ENCODE measurements around the gene GNAQ.

GNAQ gene

DNA sequence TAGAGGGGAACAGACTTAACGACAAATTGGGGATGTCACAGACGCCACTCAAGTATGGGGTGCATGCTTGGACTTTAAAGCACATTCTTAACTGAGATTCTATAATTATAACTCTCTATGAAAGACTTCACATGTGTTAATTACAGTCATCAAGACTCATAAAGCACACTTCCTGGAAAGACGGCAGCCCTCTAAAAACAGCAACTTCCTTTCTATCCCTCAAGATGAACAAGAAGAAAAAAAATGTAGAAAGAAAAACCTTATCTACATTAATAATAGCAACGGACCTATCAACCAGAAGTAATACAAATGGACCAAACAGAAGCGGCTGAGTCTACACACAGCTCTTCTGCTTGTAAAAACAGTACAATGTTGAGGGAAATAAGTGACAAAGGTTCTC, 21.2 kb downstream of the GNAQ start:
- Histone ChIP-seq H3K9ac (ENCODE audit: low read length) (no peak overlapping the region), H3K27me3 (ENCODE audit: control insufficient read depth, insufficient read depth, low read length) (no peaks in the 10 kb centered on the region), H3K4me3 (ENCODE audit: low read length) (no peak overlapping the region), H3K36me3 (ENCODE audit: control insufficient read depth, insufficient read depth, low read length) (no peaks in the 10 kb centered on the region), H3K4me1 (ENCODE audit: control insufficient read depth, insufficient read depth, low read length) (peaks cover 19% of the 10 kb centered on the region), H3K27ac (ENCODE audit: low read depth, low read length) (no peak overlapping the region)

DNA sequence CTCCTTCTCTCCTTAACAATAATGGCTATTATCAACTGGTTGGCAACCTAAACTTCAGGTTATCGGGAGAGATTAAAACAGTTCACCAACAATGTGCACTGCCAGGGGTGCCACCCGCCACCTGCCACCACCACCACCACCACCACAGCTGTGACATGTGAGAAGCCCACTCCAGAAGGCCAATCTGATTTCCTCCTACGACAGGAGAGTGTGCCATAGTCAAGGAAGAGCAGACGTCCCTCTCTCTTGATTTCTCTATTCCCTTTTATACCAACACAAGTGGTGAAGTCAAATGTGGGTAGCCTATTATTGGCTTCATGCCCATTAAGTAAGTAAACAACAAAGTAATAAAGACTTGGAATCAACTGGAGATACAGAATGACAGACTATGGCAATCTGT, 22.4 kb downstream of the GNAQ start:
- no peak overlapping the region for H3K27ac ChIP-seq (ENCODE audit: low read depth, low read length)
- H3K27me3 ChIP-seq (ENCODE audit: control insufficient read depth, insufficient read depth, low read length) = no peaks in the 10 kb centered on the region
- H3K36me3 ChIP-seq (ENCODE audit: control insufficient read depth, insufficient read depth, low read length) = no peaks in the 10 kb centered on the region
- H3K9ac ChIP-seq (ENCODE audit: low read length) = no peak overlapping the region
- peaks cover 19% of the 10 kb centered on the region for H3K4me1 ChIP-seq (ENCODE audit: control insufficient read depth, insufficient read depth, low read length)
- no peak overlapping the region for H3K4me3 ChIP-seq (ENCODE audit: low read length)

DNA sequence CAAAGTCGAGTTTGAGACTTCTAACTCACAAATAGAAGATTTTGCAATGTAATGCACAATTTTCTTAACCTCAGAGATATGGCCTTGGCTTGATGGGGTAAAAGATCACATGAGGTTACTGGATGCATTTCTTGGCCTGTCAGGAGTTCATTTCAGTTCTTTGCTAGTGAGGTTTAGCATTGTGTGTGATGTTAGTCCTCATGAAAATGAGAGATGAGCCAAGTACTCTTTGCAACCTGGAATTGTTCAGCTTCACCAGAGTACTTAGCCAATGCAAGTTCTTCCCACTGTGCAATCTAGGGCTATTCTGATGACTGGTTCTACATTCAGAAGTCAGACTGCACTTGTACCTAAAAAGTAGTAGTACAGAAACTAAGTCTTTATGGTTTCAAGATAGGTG, 24.9 kb downstream of the GNAQ start:
- no peak overlapping the region for H3K27ac ChIP-seq (ENCODE audit: low read depth, low read length)
- H3K4me1 ChIP-seq (ENCODE audit: control insufficient read depth, insufficient read depth, low read length) = peaks cover 19% of the 10 kb centered on the region
- H3K36me3 ChIP-seq (ENCODE audit: control insufficient read depth, insufficient read depth, low read length) = no peaks in the 10 kb centered on the region
- H3K9ac ChIP-seq (ENCODE audit: low read length) = no peak overlapping the region
- no peaks in the 10 kb centered on the region for H3K27me3 ChIP-seq (ENCODE audit: control insufficient read depth, insufficient read depth, low read length)
- no peak overlapping the region for H3K4me3 ChIP-seq (ENCODE audit: low read length)

DNA sequence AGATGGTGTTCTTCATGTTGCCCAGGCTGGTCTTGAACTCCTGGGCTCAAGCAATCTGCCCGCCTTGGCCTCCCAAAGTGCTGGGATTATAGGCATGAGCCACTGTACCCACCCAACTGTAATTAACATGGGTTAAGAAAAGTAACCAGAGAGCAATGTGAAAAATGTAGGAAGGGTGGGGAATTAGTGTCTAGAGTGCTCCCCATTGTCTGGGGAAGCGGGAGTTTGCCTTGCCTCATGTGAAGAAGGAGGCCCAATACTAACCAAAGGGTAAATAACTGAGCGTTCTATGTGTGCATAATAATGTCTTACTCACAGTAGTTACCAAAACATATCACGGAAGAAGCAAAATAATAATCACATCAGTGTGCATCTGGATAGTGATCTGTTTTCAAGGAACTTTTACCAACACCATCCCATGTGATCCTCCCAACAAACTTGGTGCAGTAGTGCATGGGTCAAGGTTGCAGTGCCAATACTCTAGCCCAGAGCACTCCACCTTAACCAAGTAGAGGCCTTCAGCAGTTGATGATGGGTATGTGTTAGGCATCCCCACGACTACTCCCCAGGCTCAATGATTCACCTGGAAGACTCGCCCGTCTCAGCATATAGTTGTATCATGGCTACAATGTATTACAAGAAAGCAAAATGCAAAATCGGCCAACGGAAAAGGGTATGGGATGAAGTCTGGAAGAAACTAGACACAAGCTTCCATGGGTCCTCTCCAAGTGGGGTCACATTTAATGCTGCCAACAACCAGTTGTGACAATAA, 26.2 kb downstream of the GNAQ start:
- Histone ChIP-seq H3K27me3 (ENCODE audit: control insufficient read depth, insufficient read depth, low read length) (no peaks in the 10 kb centered on the region), H3K27ac (ENCODE audit: low read depth, low read length) (no peak overlapping the region), H3K4me1 (ENCODE audit: control insufficient read depth, insufficient read depth, low read length) (peaks cover 18% of the 10 kb centered on the region)

DNA sequence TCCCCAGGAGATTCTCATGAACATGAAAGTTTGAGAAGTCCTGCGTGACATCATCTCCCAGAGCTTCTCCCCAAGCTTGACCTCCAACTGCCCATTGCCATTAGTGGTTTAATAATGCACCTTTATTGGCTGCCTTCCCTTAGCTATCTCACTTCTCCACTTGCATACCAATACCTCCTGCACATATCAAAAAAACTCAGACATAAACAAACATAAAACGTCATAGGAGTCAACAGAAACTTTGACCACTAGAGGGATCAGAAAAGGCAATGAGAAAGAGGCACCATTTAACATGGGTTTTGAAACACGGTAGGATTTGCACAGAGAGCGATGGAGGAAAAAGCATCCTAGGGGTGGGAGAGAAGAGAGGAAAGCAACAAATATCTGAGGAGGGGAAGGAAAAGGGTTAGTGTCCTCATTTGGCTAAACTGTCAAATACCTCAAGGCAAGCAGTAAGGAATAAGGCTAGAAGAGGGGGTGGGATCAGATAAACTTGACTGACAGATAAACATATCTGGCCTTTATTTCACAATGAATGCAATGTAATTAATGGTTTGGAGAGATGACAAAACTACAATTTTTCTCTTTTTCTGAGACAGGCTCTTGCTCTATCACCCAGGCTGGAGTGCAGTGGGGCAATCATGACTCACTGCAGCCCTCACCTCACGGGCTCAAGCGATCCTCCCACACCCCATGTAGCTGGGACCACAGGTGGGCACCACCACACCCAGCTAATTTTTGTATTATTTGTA, 27.0 kb downstream of the GNAQ start:
- Histone ChIP-seq H3K9ac (ENCODE audit: low read length) (no peak overlapping the region), H3K27me3 (ENCODE audit: control insufficient read depth, insufficient read depth, low read length) (no peaks in the 10 kb centered on the region), H3K36me3 (ENCODE audit: control insufficient read depth, insufficient read depth, low read length) (no peaks in the 10 kb centered on the region), H3K4me1 (ENCODE audit: control insufficient read depth, insufficient read depth, low read length) (peaks cover 18% of the 10 kb centered on the region), H3K27ac (ENCODE audit: low read depth, low read length) (no peak overlapping the region), H3K4me3 (ENCODE audit: low read length) (no peak overlapping the region)

More for the DNA sequence above, 26.2 kb downstream of the GNAQ start:
- Histone ChIP-seq H3K9ac (ENCODE audit: low read length) (no peak overlapping the region), H3K36me3 (ENCODE audit: control insufficient read depth, insufficient read depth, low read length) (no peaks in the 10 kb centered on the region), H3K4me3 (ENCODE audit: low read length) (no peak overlapping the region)

DNA sequence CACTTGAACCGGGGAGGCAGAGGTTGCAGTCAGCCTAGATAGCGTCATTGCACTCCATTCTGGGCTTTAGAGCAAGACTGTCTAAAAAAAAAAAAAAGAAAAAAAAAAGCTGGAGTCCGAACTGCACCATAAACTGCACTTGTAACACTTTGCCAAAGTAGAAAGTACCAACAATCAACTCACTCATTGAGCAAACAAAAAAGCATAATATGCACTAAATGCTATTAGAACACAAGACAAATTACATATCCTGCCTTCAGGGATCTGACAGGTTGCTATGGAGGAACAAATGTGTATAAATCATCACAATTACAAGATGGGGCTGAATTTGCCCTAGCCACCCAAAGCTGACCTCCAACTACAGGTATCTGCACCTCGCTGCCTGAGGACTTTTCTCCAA, 27.9 kb downstream of the GNAQ start:
- H3K27ac ChIP-seq (ENCODE audit: low read depth, low read length) = no peak overlapping the region
- no peak overlapping the region for H3K9ac ChIP-seq (ENCODE audit: low read length)
- H3K4me1 ChIP-seq (ENCODE audit: control insufficient read depth, insufficient read depth, low read length) = peaks cover 17% of the 10 kb centered on the region

DNA sequence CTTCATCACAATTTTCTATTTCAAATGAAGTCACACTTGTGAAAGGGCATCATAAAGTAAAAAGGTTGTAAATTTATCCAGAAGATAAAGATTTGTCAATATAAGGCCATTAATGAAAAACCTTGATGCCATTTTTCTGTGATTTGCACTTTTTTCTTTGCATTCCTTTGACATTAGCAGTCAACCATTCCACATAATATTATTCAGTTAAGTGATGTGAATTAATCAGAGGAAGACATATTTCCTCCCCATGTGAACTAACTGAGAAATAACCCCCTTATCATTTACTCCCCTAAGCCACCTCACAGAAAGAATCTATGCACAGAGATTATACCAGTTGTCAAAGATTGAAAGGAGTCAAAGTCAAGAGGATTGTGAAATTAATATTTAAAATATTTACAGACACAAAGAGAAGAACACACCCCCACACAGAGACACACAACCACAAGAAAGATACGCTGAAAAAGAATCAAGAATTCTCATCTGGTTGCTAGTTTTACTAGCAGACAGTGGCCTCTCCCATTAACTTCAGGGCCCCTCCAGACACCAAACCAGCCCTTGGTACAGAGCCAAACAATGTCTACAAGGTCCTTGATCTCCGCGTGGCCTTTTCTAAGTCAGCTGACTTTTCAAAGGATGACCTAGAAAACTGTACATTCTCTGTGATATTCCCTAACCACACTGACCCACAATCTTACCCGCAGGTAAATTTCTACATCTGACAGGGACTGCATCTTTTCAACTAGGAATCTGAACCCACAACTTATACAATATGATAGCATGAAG, 29.5 kb downstream of the GNAQ start:
- Histone ChIP-seq H3K4me3 (ENCODE audit: low read length) (no peak overlapping the region), H3K27ac (ENCODE audit: low read depth, low read length) (no peak overlapping the region), H3K9ac (ENCODE audit: low read length) (no peak overlapping the region), H3K27me3 (ENCODE audit: control insufficient read depth, insufficient read depth, low read length) (no peaks in the 10 kb centered on the region), H3K36me3 (ENCODE audit: control insufficient read depth, insufficient read depth, low read length) (no peaks in the 10 kb centered on the region), H3K4me1 (ENCODE audit: control insufficient read depth, insufficient read depth, low read length) (peaks cover 12% of the 10 kb centered on the region)

More for the DNA sequence above, 27.9 kb downstream of the GNAQ start:
- Histone ChIP-seq H3K27me3 (ENCODE audit: control insufficient read depth, insufficient read depth, low read length) (no peaks in the 10 kb centered on the region), H3K4me3 (ENCODE audit: low read length) (no peak overlapping the region), H3K36me3 (ENCODE audit: control insufficient read depth, insufficient read depth, low read length) (no peaks in the 10 kb centered on the region)

DNA sequence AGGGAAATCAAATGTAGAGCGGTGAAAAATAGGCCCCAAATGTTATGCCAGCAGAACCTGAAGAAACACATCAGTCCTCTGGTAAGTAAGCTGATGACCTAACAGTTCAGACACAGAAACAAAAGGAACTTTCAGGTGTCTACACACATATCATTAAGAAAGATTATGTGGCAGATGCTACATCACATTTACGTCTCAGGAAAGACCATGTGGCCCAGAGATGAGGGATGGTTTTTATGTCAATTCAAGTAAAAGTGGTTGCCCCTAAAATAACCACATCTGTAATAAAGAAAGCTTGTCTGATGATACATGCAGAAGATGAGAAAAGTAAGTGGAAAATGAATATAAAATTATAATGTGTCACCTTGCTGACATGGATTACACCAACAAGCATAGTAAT, 31.4 kb downstream of the GNAQ start:
- Histone ChIP-seq H3K36me3 (ENCODE audit: control insufficient read depth, insufficient read depth, low read length) (no peaks in the 10 kb centered on the region), H3K4me1 (ENCODE audit: control insufficient read depth, insufficient read depth, low read length) (peaks cover 4% of the 10 kb centered on the region), H3K4me3 (ENCODE audit: low read length) (no peak overlapping the region), H3K9ac (ENCODE audit: low read length) (no peak overlapping the region), H3K27me3 (ENCODE audit: control insufficient read depth, insufficient read depth, low read length) (no peaks in the 10 kb centered on the region), H3K27ac (ENCODE audit: low read depth, low read length) (no peak overlapping the region)

DNA sequence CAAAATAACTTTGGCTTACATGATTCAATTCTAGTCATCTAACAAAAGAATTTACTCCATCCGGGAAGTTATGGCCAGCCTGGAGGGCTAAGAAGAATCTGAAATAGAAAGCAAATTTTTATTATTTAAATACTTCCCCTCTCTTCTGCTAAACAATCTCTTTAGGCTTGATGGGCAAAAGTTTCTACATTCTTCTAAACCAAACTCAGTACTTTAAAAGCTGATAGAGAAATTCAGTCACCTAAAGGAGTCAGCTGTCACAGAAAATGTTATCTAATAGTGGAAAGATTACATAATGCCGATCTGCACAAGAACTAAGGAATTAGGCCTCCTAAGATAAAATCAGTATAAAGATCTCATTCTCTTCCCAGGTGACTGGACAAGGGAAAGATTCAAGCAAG, 32.4 kb downstream of the GNAQ start:
- Histone ChIP-seq H3K27ac (ENCODE audit: low read depth, low read length) (peak overlapping the region; percentile 30), H3K9ac (ENCODE audit: low read length) (no peak overlapping the region), H3K27me3 (ENCODE audit: control insufficient read depth, insufficient read depth, low read length) (no peaks in the 10 kb centered on the region), H3K4me3 (ENCODE audit: low read length) (no peak overlapping the region), H3K4me1 (ENCODE audit: control insufficient read depth, insufficient read depth, low read length) (peaks cover 4% of the 10 kb centered on the region), H3K36me3 (ENCODE audit: control insufficient read depth, insufficient read depth, low read length) (no peaks in the 10 kb centered on the region)

DNA sequence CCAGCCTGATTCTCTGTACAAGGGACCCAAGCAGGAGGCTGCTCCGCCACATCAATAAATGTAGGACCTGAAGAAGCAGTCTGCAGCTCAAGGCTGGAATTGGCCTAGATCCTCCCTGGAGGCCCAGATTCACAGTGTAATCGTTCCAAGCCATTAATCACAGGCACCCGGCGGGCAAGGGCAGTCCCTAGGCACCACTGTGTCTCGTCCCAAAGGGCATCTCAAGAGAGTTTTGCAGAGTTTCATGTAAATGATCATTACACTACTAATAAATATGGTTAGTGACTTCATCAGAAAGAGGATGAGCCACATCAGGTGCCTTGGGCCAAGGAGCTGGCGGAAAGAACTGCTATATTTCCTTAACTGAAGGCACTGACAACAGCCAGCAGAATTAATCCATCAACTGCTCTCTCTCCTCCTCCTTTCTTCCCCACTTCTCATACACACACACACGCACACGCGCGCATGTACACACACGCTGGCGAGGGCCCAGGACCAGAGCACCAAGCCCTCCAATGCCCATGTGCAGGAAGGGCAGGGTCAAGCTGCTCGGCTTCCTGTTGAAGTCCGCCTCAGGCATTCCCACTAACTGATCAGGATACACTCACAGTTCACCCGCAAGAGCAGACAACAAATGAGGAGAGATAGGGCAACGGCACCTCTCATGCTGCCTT, 33.9 kb downstream of the GNAQ start:
- Histone ChIP-seq H3K9ac (ENCODE audit: low read length) (no peak overlapping the region), H3K4me3 (ENCODE audit: low read length) (no peak overlapping the region), H3K27me3 (ENCODE audit: control insufficient read depth, insufficient read depth, low read length) (no peaks in the 10 kb centered on the region), H3K4me1 (ENCODE audit: control insufficient read depth, insufficient read depth, low read length) (peaks cover 4% of the 10 kb centered on the region), H3K36me3 (ENCODE audit: control insufficient read depth, insufficient read depth, low read length) (no peaks in the 10 kb centered on the region), H3K27ac (ENCODE audit: low read depth, low read length) (no peak overlapping the region)

DNA sequence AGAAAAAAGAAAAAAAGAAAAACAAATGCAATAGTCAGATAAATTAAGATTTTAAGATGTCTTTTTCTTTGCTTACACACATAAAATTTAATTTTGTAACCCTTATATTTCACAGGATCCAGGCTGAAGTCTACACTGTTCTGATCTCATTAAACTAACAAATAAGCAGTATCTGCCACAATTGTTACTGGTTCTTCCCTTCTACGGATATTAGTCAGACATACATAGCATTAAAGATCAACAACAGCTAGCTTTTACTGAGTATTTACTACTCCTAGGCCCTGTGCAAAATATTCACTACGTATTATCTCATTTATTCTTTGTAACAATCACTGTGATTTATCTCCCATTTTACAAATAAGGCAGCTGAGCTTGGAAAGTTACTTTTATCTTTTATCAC, 34.9 kb downstream of the GNAQ start:
- no peak overlapping the region for H3K9ac ChIP-seq (ENCODE audit: low read length)
- no peaks in the 10 kb centered on the region for H3K36me3 ChIP-seq (ENCODE audit: control insufficient read depth, insufficient read depth, low read length)
- H3K4me3 ChIP-seq (ENCODE audit: low read length) = no peak overlapping the region
- no peak overlapping the region for H3K27ac ChIP-seq (ENCODE audit: low read depth, low read length)
- no peaks in the 10 kb centered on the region for H3K27me3 ChIP-seq (ENCODE audit: control insufficient read depth, insufficient read depth, low read length)
- H3K4me1 ChIP-seq (ENCODE audit: control insufficient read depth, insufficient read depth, low read length) = peaks cover 4% of the 10 kb centered on the region

DNA sequence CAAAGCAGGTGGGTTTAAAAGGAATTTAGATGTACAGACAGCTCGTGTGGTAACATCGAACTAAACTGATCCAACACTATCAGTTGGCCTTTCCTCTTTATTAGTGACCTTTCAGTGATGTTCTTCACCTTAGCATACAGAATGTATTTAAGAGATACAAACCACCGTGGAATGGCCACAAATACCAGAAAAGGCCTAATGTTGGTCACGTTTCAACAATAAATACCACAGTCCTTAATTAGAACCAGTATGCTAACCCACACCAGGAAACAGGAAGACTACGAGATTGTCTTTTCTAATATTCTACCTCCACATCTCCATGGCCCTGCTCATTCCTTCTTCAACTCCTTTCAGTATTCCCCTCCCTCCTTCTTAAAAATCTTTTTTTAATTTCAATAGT, 40.4 kb downstream of the GNAQ start:
- peaks cover 11% of the 10 kb centered on the region for H3K4me1 ChIP-seq (ENCODE audit: control insufficient read depth, insufficient read depth, low read length)
- H3K9ac ChIP-seq (ENCODE audit: low read length) = no peak overlapping the region
- H3K27me3 ChIP-seq (ENCODE audit: control insufficient read depth, insufficient read depth, low read length) = no peaks in the 10 kb centered on the region
- H3K4me3 ChIP-seq (ENCODE audit: low read length) = no peak overlapping the region
- H3K36me3 ChIP-seq (ENCODE audit: control insufficient read depth, insufficient read depth, low read length) = no peaks in the 10 kb centered on the region
- no peak overlapping the region for H3K27ac ChIP-seq (ENCODE audit: low read depth, low read length)
